IMR-90 (cell line): ENCODE results near the gene FABP7. TPM values are rescaled to one million over a fixed set of nuclear protein-coding genes. Genes with fewer than 3 reads are reported as not detected.
A peak's percentile ranks its signal among the peaks of the same experiment; 100 is the strongest.

Experiments
- ATAC-seq: fragments of 200-7000 bp; cut with Tn5 transposase; 2 replicates; pipeline ENCODE4 v1.9.1; 2020; ENCODE audit warnings: low read depth, mild to moderate bottlenecking, moderate library complexity
- BruUV-seq: library from RNA; stranded (reverse); fragments of 400-500 nt; replicated peaks from 2 replicates; lab custom pipeline; 2021; lab: Mats Ljungman, UMichigan
- CTCF ChIA-PET: fragments of 300-600 bp; formaldehyde crosslinking; extraction: SDS; loops from one replicate; lab custom pipeline; 2021; ENCODE audit warnings: antibody characterized with exemption; lab: Yijun Ruan, JAX
- POLR2A ChIA-PET: fragments of 300-600 bp; sonication (Branson Sonifier 250); formaldehyde crosslinking; loops from one replicate; lab custom pipeline; 2022; ENCODE audit warnings: antibody characterized with exemption; ENCODE audit not compliant: unreplicated experiment; lab: Charles Lee
- DNase-seq: peaks from one replicate; pipeline ENCODE4 v3.0.0; 2013
- H2AFZ ChIP-seq: replicated peaks from 2 replicates; pipeline ENCODE3; 2013; ENCODE audit warnings: low read length, mild to moderate bottlenecking; ENCODE audit not compliant: poor library complexity
- H2AK5ac ChIP-seq: 2 replicates; pipeline ENCODE4 v1.6.1; 2013; ENCODE audit warnings: low read depth, low read length, inconsistent platforms
- H2AK9ac ChIP-seq: replicated peaks from 2 replicates; pipeline ENCODE3; 2013; ENCODE audit warnings: mild to moderate bottlenecking, low read depth, low read length, moderate library complexity; ENCODE audit not compliant: poor library complexity
- H2BK120ac ChIP-seq: 2 replicates; pipeline ENCODE4 v1.6.1; 2013; ENCODE audit warnings: low read depth, low read length, inconsistent platforms
- H2BK15ac ChIP-seq: 3 replicates; pipeline ENCODE4 v1.6.1; 2013; ENCODE audit warnings: low read depth, low read length, inconsistent platforms
- H2BK20ac ChIP-seq: 2 replicates; pipeline ENCODE4 v1.6.1; 2013; ENCODE audit warnings: low read depth, mild to moderate bottlenecking, inconsistent platforms, low read length, moderate library complexity
- H2BK5ac ChIP-seq: 2 replicates; pipeline ENCODE4 v1.6.1; 2013; ENCODE audit warnings: mild to moderate bottlenecking, low read depth, low read length, inconsistent platforms; ENCODE audit not compliant: poor library complexity, severe bottlenecking
- H3K14ac ChIP-seq: replicated peaks from 2 replicates; pipeline ENCODE4 v1.6.1; 2013; ENCODE audit warnings: low read depth, low read length, inconsistent platforms
- H3K18ac ChIP-seq: 2 replicates; pipeline ENCODE4 v1.6.1; 2013; ENCODE audit warnings: low read depth, low read length, control low read depth
- H3K23ac ChIP-seq: 2 replicates; pipeline ENCODE4 v1.6.1; 2013; ENCODE audit warnings: low read depth, low read length, inconsistent platforms
- H3K27ac ChIP-seq: 2 replicates; pipeline ENCODE4 v1.5.1; 2013; ENCODE audit warnings: mild to moderate bottlenecking, control low read depth, low read length; ENCODE audit not compliant: insufficient read depth
- H3K27me3 ChIP-seq: 2 replicates; pipeline ENCODE4 v1.6.1; 2013; ENCODE audit warnings: low read length; ENCODE audit not compliant: control insufficient read depth, insufficient read depth
- H3K36me3 ChIP-seq: 2 replicates; pipeline ENCODE4 v1.6.1; 2013; ENCODE audit warnings: low read length, mixed read lengths; ENCODE audit not compliant: control insufficient read depth, insufficient read depth
- H3K4ac ChIP-seq: 2 replicates; pipeline ENCODE4 v1.6.1; 2013; ENCODE audit warnings: low read depth, low read length, inconsistent platforms
- H3K4me1 ChIP-seq: 2 replicates; pipeline ENCODE4 v1.6.1; 2013; ENCODE audit warnings: low read length, mixed read lengths; ENCODE audit not compliant: control insufficient read depth, insufficient read depth
- H3K4me2 ChIP-seq: 2 replicates; pipeline ENCODE4 v1.6.1; 2013; ENCODE audit warnings: low read depth, mild to moderate bottlenecking, control low read depth, low read length, moderate library complexity
- H3K4me3 ChIP-seq: 2 replicates; pipeline ENCODE4 v1.5.1; 2013; ENCODE audit warnings: low read depth, mild to moderate bottlenecking, control low read depth, low read length, moderate library complexity; ENCODE audit not compliant: insufficient read depth
- H3K56ac ChIP-seq: 2 replicates; pipeline ENCODE4 v1.6.1; 2013; ENCODE audit warnings: low read length, inconsistent platforms; ENCODE audit not compliant: insufficient read depth; ENCODE audit errors: extremely low read depth
- H3K79me1 ChIP-seq, 2 experiments: 2 replicates each; pipeline ENCODE4 v1.6.1; 2013; ENCODE audit warnings: low read length in 2 of 2, inconsistent platforms in 1 of 2, low read depth in 1 of 2
- H3K9ac ChIP-seq: 2 replicates; pipeline ENCODE4 v1.6.1; 2013; ENCODE audit warnings: low read depth, low read length, control low read depth
- H3K9me1 ChIP-seq: 2 replicates; pipeline ENCODE4 v1.6.1; 2013; ENCODE audit warnings: low read length, inconsistent platforms; ENCODE audit not compliant: insufficient read depth
- H3K9me3 ChIP-seq: 2 replicates; pipeline ENCODE4 v1.6.1; 2013; ENCODE audit warnings: low read length; ENCODE audit not compliant: control insufficient read depth, insufficient read depth
- H4K20me1 ChIP-seq: 2 replicates; pipeline ENCODE4 v1.6.1; 2013; ENCODE audit warnings: low read length, inconsistent platforms; ENCODE audit not compliant: insufficient read depth
- H4K5ac ChIP-seq: 2 replicates; pipeline ENCODE4 v1.6.1; 2013; ENCODE audit warnings: mild to moderate bottlenecking, low read depth, low read length, control low read depth
- H4K8ac ChIP-seq, 2 experiments: 2 replicates each; pipeline ENCODE4 v1.6.1; 2013; ENCODE audit warnings: low read depth in 2 of 2, low read length in 2 of 2, control low read depth in 1 of 2, inconsistent platforms in 1 of 2
- H4K91ac ChIP-seq: 2 replicates; pipeline ENCODE4 v1.6.1; 2013; ENCODE audit warnings: low read depth, low read length, inconsistent platforms; ENCODE audit not compliant: insufficient read depth
- CEBPB ChIP-seq: IDR thresholded peaks from 2 replicates; pipeline ENCODE4 v1.6.1; 2012; ENCODE audit warnings: low read depth, low read length, improper control_type of control experiment
- CHD1 ChIP-seq: IDR thresholded peaks from 2 replicates; pipeline ENCODE4 v1.6.1; 2012; ENCODE audit warnings: low read depth, low read length, improper control_type of control experiment
- MXI1 ChIP-seq: IDR thresholded peaks from 2 replicates; pipeline ENCODE4 v1.6.1; 2012; ENCODE audit warnings: low read depth, mild to moderate bottlenecking, low read length, moderate library complexity, borderline replicate concordance
- NFE2L2 ChIP-seq: fragments of 150-350 bp; IDR thresholded peaks from 2 replicates; pipeline ENCODE4 v1.6.1; 2016; ENCODE audit warnings: low read depth, mild to moderate bottlenecking, low read length
- POLR2A ChIP-seq: IDR thresholded peaks from 2 replicates; pipeline ENCODE4 v1.6.1; 2012; ENCODE audit warnings: mild to moderate bottlenecking, low read depth, low read length
- RAD21 ChIP-seq: IDR thresholded peaks from 2 replicates; pipeline ENCODE4 v1.6.1; 2012; ENCODE audit warnings: low read length, improper control_type of control experiment
- RCOR1 ChIP-seq: IDR thresholded peaks from 2 replicates; pipeline ENCODE4 v1.6.1; 2012; ENCODE audit warnings: mild to moderate bottlenecking, low read length, improper control_type of control experiment; ENCODE audit not compliant: insufficient replicate concordance
- SMC3 ChIP-seq: fragments of 150-350 bp; IDR thresholded peaks from 2 replicates; pipeline ENCODE4 v1.6.1; 2016; ENCODE audit warnings: low read depth, mild to moderate bottlenecking, antibody characterized with exemption, low read length, moderate library complexity
- WGBS, 2 experiments: methylation state at CpG; one replicate each; pipeline versions ENCODE4 v1.1.5 to v1.1.7; 2013; ENCODE audit warnings: missing lambda C conversion rate in 2 of 2; ENCODE audit not compliant: insufficient read length in 1 of 2; ENCODE audit errors: extremely low coverage in 2 of 2; 5-methylcytosine and 5-hydroxymethylcytosine counted together
- dilution Hi-C: fragments of 300-500 bp; cut with HindIII; formaldehyde crosslinking; loops from one replicate; pipeline ENCODE4 v1.14.3; 2018; ENCODE audit warnings: low sequenced_read_pairs; ENCODE audit not compliant: unreplicated experiment
- in situ Hi-C: fragments of 300-500 bp; cut with MboI; formaldehyde crosslinking; loops from 3 replicates; pipeline ENCODE4 v1.14.3; 2019; ENCODE audit warnings: low sequenced_read_pairs, inconsistent platforms, mixed read lengths
- intact Hi-C: fragments of 100-400 bp; cut with micrococcal nuclease; formaldehyde crosslinking; loops from 2 replicates; pipeline ENCODE4 v1.10.0; 2022
- polyA plus RNA-seq, 3 experiments: library from polyadenylated mRNA; depleted of rRNA; stranded (reverse); fragments of >200 nt; gene quantifications; 2 replicates each; pipeline ENCODE4 v1.2.3, GENCODE V29; 2012; ENCODE audit warnings: low replicate concordance in 1 of 3
- total RNA-seq: library from RNA; depleted of rRNA; stranded (reverse); fragments of >200 nt; gene quantifications from 2 replicates; pipeline ENCODE4 v1.2.3, GENCODE V29; 2012
- TF ChIP-seq, protein P1 (sequence below): fragments of 150-350 bp; IDR thresholded peaks from 2 replicates; pipeline ENCODE4 v1.6.1; 2016; ENCODE audit warnings: low read depth, mild to moderate bottlenecking, low read length, moderate library complexity, borderline replicate concordance
- TF ChIP-seq, protein P2 (sequence below): conservative IDR thresholded peaks from 2 replicates; pipeline ENCODE4 v1.5.1; 2012; ENCODE audit warnings: mild to moderate bottlenecking, low read depth, low read length, improper control_type of control experiment

The FABP7 gene
- total and polyA plus RNA-seq, 2 of the 4 experiments (the other 2 are of a cell fraction) = not detected

DNA sequence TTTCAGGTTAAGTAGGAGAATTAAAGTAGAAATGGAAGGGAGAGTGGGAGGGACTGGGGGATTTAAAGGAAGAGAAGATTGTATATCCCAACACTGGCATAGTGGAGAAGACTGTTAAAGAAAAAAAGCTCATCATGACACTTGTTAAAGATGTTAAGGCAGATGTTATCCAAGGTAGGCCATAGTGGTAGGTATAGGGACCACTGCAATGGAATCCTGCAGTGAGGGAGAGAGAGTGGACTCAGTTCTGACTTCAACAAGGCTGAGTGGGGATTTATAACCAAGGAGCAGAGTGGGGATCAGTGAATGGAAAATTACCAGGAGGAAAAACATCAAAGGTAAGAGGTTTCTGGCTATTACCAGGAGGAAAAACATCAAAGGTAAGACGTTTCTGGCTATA lies 30.7 kb downstream of the FABP7 start:
- H4K5ac ChIP-seq = peak overlapping the region; percentile 86
- no peaks in the 10 kb centered on the region for H3K79me1 ChIP-seq
- dilution Hi-C loops (no loop called here), in situ Hi-C loops (no loop called here), intact Hi-C loops (no loop called here)
- BruUV-seq = no TSS peak
- H3K23ac ChIP-seq = no peak overlapping the region
- H4K91ac ChIP-seq = no peak overlapping the region
- ChIA-PET POLR2A (no interaction called here), CTCF (interaction anchor here (1.4 to 2.0 kb wide), 2 partner anchors 21 to 29 kb away, joined by 5 to 6 read pairs; partner anchors contain the start of gene SMPDL3A)
- peak overlapping the region; percentile 42; the same call in 1 of the 2 replicates for H2BK20ac ChIP-seq
- H3K36me3 ChIP-seq = peaks cover 29% of the 10 kb centered on the region
- H3K27ac ChIP-seq = peak overlapping the region; percentile 62; the same call in 1 of the 2 replicates
- H3K4me1 ChIP-seq = peaks cover 9% of the 10 kb centered on the region; the same call in 1 of the 2 replicates
- TF ChIP-seq NFE2L2 (no peak), POLR2A (no peak), MXI1 (no peak), SMC3 (no peak), RAD21 (no peak), CHD1 (no peak), CEBPB (no peak), RCOR1 (no peak)
- TF ChIP-seq, protein P1, sequence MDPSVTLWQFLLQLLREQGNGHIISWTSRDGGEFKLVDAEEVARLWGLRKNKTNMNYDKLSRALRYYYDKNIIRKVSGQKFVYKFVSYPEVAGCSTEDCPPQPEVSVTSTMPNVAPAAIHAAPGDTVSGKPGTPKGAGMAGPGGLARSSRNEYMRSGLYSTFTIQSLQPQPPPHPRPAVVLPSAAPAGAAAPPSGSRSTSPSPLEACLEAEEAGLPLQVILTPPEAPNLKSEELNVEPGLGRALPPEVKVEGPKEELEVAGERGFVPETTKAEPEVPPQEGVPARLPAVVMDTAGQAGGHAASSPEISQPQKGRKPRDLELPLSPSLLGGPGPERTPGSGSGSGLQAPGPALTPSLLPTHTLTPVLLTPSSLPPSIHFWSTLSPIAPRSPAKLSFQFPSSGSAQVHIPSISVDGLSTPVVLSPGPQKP = no peak
- TF ChIP-seq, protein P2, sequence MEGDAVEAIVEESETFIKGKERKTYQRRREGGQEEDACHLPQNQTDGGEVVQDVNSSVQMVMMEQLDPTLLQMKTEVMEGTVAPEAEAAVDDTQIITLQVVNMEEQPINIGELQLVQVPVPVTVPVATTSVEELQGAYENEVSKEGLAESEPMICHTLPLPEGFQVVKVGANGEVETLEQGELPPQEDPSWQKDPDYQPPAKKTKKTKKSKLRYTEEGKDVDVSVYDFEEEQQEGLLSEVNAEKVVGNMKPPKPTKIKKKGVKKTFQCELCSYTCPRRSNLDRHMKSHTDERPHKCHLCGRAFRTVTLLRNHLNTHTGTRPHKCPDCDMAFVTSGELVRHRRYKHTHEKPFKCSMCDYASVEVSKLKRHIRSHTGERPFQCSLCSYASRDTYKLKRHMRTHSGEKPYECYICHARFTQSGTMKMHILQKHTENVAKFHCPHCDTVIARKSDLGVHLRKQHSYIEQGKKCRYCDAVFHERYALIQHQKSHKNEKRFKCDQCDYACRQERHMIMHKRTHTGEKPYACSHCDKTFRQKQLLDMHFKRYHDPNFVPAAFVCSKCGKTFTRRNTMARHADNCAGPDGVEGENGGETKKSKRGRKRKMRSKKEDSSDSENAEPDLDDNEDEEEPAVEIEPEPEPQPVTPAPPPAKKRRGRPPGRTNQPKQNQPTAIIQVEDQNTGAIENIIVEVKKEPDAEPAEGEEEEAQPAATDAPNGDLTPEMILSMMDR = no peak
- H2AFZ ChIP-seq = no peak overlapping the region
- no peak overlapping the region for H4K8ac ChIP-seq
- no peak overlapping the region for H3K4me2 ChIP-seq
- DNase-seq (no peak), ATAC-seq (no peak)
- H2BK120ac ChIP-seq = no peak overlapping the region; the same call in 1 of the 2 replicates
- no peaks in the 10 kb centered on the region for H3K27me3 ChIP-seq
- no peaks in the 10 kb centered on the region for H3K9me3 ChIP-seq
- H3K4me3 ChIP-seq = no peak overlapping the region
- H4K20me1 ChIP-seq = no peaks in the 10 kb centered on the region
- no CpG with 5 or more reads among the region's 1 CpG for WGBS, 2 experiments
- H2BK5ac ChIP-seq = no peak overlapping the region
- no peak overlapping the region for H2BK15ac ChIP-seq
- H3K14ac ChIP-seq = no peak overlapping the region
- H3K18ac ChIP-seq = peak overlapping the region; percentile 86
- peak overlapping the region; percentile 42; the same call in 1 of the 2 replicates for H3K4ac ChIP-seq
- H3K9me1 ChIP-seq = no peaks in the 10 kb centered on the region
- no peak overlapping the region for H3K9ac ChIP-seq
- H2AK9ac ChIP-seq = no peak overlapping the region
- no peak overlapping the region for H2AK5ac ChIP-seq
- H3K56ac ChIP-seq = no peak overlapping the region
